HepG2 (cell line): ENCODE data around the gene RABGGTA. TPM values are rescaled to one million over a fixed set of nuclear protein-coding genes. Genes with fewer than 3 reads are reported as not detected.

Experiments used
- HDAC2 ChIP-seq: sonication (generic); formaldehyde crosslinking; IDR thresholded peaks from 2 replicates; pipeline ENCODE4 v1.4.0; 2020; ENCODE audit warnings: missing genetic modification reagents
- HNF1B ChIP-seq: sonication (generic); formaldehyde crosslinking; IDR thresholded peaks from 2 replicates; pipeline ENCODE4 v1.5.1; 2020; ENCODE audit warnings: mild to moderate bottlenecking, moderate library complexity, missing genetic modification reagents
- IKZF4 ChIP-seq: sonication (generic); formaldehyde crosslinking; IDR thresholded peaks from 2 replicates; pipeline ENCODE4 v1.5.1; 2020; ENCODE audit warnings: borderline replicate concordance, mild to moderate bottlenecking, low read depth, missing genetic modification reagents; ENCODE audit errors: not compliant biosample characterization
- SMAD9 ChIP-seq: sonication (generic); formaldehyde crosslinking; IDR thresholded peaks from 2 replicates; pipeline ENCODE4 v1.5.1; 2020; ENCODE audit warnings: mild to moderate bottlenecking, missing genetic modification reagents
- YEATS2 ChIP-seq: sonication (generic); formaldehyde crosslinking; IDR thresholded peaks from 2 replicates; pipeline ENCODE4 v1.4.0; 2020; ENCODE audit warnings: missing genetic modification reagents, borderline replicate concordance
- ZNF292 ChIP-seq: sonication (generic); formaldehyde crosslinking; IDR thresholded peaks from 2 replicates; pipeline ENCODE4 v1.8.1; 2022; ENCODE audit warnings: mild to moderate bottlenecking, low read depth, missing genetic modification reagents, borderline replicate concordance
- ZNF550 ChIP-seq: sonication (generic); formaldehyde crosslinking; IDR thresholded peaks from 2 replicates; pipeline ENCODE4 v1.4.0; 2020; ENCODE audit warnings: mild to moderate bottlenecking, missing genetic modification reagents, borderline replicate concordance
- ZNF629 ChIP-seq: sonication (generic); formaldehyde crosslinking; conservative IDR thresholded peaks from 2 replicates; pipeline ENCODE4 v1.5.0; 2020; ENCODE audit warnings: missing genetic modification reagents
- ZNF646 ChIP-seq: sonication (generic); formaldehyde crosslinking; IDR thresholded peaks from 2 replicates; pipeline ENCODE4 v1.9.0; 2021; ENCODE audit warnings: mild to moderate bottlenecking, missing genetic modification reagents
- polyA plus RNA-seq, 8 experiments: library from polyadenylated mRNA; depleted of rRNA in 3 of 8; stranded (reverse) in 7 of 8; unstranded in 1 of 8; fragments of >200 nt; fragmentation: Illumina TruSeq in 4 of 8; extraction: Trizol in 4 of 8; gene quantifications; 2 replicates each; pipeline versions ENCODE4 v1.2.1 to v1.2.3, GENCODE V29; 2011 to 2016; ENCODE audit warnings: low read depth in 4 of 8, missing spikeins in 1 of 8, mixed read lengths in 1 of 8; ENCODE audit not compliant: insufficient read depth in 1 of 8
- total RNA-seq, 5 experiments: library from RNA; depleted of rRNA; stranded (reverse); fragments of >200 nt; fragmentation: Illumina TruSeq; extraction: Trizol; gene quantifications; 2 replicates each; pipeline ENCODE4 v1.2.3, GENCODE V29; 2016; ENCODE audit warnings: low read depth in 1 of 5
- TF ChIP-seq, protein P1 (sequence below): sonication (generic); formaldehyde crosslinking; IDR thresholded peaks from 2 replicates; pipeline ENCODE4 v1.5.1; 2020; ENCODE audit warnings: missing genetic modification reagents, mild to moderate bottlenecking, borderline replicate concordance
- TF ChIP-seq, protein P2 (sequence below): IDR thresholded peaks from 2 replicates; pipeline ENCODE4 v1.6.1; 2016; ENCODE audit warnings: control low read depth
- TF ChIP-seq, protein P3 (sequence below): sonication (generic); formaldehyde crosslinking; IDR thresholded peaks from 2 replicates; pipeline ENCODE4 v1.5.0; 2020; ENCODE audit warnings: missing genetic modification reagents, mild to moderate bottlenecking, borderline replicate concordance

Gene RABGGTA
- total and polyA plus RNA-seq, 2 of the 13 experiments (the other 11 are each of a cell fraction or from before 2014, with no cell fraction given), result 57.9 to 90.8 TPM

DNA sequence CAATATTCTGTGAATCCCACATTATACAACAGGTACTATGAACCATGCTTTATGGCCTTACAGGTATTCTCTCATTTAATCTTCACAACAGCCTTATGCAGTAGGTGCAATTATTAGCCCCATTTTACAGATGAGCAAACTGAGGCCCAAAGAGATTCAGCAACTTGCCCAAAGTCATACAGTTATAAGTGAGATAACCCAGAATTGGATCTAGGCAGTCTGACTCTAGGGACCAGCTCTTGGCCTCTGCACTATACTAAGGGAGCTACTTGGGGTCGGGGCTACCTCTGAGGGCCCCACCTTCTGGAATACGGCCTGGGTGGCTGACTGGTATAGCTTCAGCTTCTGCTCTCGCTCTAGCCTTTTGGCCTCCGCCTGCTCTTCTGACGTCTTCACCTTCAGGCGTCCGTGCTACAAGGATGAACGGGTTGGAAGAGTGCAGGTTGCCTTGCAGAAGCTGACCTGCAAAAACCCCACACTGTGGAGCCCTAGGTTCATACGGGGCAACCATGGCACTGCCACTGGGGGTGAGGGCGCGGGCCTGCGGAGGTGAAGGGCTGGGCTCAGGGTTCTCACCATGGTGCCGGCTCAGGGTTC lies 762 bp downstream of the RABGGTA start (continued):
- TF ChIP-seq ZNF292 (CRISPR knock-in tag) (0 out of 2 replicates have a peak, but pooled peaks have one; percentile 19), ZNF629 (peak; percentile 100), HNF1B (CRISPR knock-in tag) (peak; percentile 67), SMAD9 (CRISPR knock-in tag) (peak; percentile 77; the same call in 1 of the 2 replicates), YEATS2 (CRISPR knock-in tag) (no peak), IKZF4 (CRISPR knock-in tag) (peak; percentile 45), ZNF550 (CRISPR knock-in tag) (peak; percentile 7; the same call in 1 of the 2 replicates), HDAC2 (CRISPR knock-in tag) (0 out of 2 replicates have a peak, but pooled peaks have one; percentile 53), ZNF646 (CRISPR knock-in tag) (peak; percentile 3; the same call in 1 of the 2 replicates)
- TF ChIP-seq, protein P1, sequence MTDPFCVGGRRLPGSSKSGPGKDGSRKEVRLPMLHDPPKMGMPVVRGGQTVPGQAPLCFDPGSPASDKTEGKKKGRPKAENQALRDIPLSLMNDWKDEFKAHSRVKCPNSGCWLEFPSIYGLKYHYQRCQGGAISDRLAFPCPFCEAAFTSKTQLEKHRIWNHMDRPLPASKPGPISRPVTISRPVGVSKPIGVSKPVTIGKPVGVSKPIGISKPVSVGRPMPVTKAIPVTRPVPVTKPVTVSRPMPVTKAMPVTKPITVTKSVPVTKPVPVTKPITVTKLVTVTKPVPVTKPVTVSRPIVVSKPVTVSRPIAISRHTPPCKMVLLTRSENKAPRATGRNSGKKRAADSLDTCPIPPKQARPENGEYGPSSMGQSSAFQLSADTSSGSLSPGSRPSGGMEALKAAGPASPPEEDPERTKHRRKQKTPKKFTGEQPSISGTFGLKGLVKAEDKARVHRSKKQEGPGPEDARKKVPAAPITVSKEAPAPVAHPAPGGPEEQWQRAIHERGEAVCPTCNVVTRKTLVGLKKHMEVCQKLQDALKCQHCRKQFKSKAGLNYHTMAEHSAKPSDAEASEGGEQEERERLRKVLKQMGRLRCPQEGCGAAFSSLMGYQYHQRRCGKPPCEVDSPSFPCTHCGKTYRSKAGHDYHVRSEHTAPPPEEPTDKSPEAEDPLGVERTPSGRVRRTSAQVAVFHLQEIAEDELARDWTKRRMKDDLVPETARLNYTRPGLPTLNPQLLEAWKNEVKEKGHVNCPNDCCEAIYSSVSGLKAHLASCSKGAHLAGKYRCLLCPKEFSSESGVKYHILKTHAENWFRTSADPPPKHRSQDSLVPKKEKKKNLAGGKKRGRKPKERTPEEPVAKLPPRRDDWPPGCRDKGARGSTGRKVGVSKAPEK, result no peak; the same call in 1 of the 2 replicates
- TF ChIP-seq, protein P2, sequence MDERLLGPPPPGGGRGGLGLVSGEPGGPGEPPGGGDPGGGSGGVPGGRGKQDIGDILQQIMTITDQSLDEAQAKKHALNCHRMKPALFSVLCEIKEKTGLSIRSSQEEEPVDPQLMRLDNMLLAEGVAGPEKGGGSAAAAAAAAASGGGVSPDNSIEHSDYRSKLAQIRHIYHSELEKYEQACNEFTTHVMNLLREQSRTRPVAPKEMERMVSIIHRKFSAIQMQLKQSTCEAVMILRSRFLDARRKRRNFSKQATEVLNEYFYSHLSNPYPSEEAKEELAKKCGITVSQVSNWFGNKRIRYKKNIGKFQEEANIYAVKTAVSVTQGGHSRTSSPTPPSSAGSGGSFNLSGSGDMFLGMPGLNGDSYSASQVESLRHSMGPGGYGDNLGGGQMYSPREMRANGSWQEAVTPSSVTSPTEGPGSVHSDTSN (CRISPR knock-in tag), result no peak
- TF ChIP-seq, protein P3, sequence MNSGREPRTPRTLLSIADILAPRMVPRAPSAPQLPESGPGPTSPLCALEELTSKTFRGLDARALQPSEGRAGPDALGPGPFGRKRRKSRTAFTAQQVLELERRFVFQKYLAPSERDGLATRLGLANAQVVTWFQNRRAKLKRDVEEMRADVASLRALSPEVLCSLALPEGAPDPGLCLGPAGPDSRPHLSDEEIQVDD (CRISPR knock-in tag), result no peak; the same call in 1 of the 2 replicates
